ENCODE results near the gene SLC12A1.

DNA sequence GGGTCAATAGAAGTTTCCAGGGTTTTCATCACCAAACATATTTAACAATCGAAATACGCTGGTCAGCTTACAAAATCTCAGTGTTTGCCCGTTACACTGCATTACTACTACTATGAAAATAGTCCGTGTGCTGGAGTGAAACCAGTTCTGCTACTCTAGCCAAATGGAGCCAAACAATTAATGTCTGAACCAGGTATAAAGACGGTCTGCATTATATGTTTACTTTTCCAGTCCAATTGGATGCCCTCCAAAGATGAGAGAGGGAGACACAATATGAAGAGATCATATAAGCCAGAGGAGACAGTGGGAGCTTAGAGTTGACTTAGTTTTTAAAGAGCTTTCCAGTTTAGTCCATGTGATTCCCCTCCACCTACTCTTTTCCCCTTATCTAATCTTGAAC lies 118.8 kb downstream of the SLC12A1 start:
- TF ChIP-seq CTCF (conservative IDR thresholded peaks at IDR 0.05; ENCODE audit: low read length) (no peak), EZH2phosphoT487 (IDR thresholded peaks at IDR 0.05; ENCODE audit: borderline replicate concordance, low read depth, low read length) (no peak)

Measured in OCI-LY7 (cell line).